Natural killer cell (primary cell): ENCODE results near the gene RPS27L. TPM values are rescaled to one million over a fixed set of nuclear protein-coding genes. Genes with fewer than 3 reads are reported as not detected.
A peak's percentile ranks its signal among the peaks of the same experiment; 100 is the strongest.

ENCODE experiments used
- ATAC-seq, 3 donors: fragments of 150-1000 bp in 2 of 3; fragments of 200-7000 bp in 1 of 3; cut with Tn5 transposase; 1 replicate in 1 of 3; 2 replicates in 2 of 3; pipeline ENCODE4 v1.10.0; 2021; ENCODE audit warnings: mild to moderate bottlenecking in 2 of 3, moderate library complexity in 2 of 3
- DNase-seq, 2 donors: peaks; one replicate each; pipeline versions ENCODE4 v3.0.0 to v3.0.0-alpha.2; 2013 to 2021; ENCODE audit warnings: mixed read lengths in 1 of 2
- H3K27ac ChIP-seq: one replicate; pipeline ENCODE4 v1.5.1; 2013; ENCODE audit warnings: mild to moderate bottlenecking, low read length
- H3K27me3 ChIP-seq: one replicate; pipeline ENCODE4 v1.6.1; 2013; ENCODE audit warnings: low read length; ENCODE audit not compliant: control insufficient read depth, insufficient read depth
- H3K36me3 ChIP-seq: one replicate; pipeline ENCODE4 v1.6.1; 2013; ENCODE audit warnings: low read length; ENCODE audit not compliant: control insufficient read depth, insufficient read depth
- H3K4me1 ChIP-seq: one replicate; pipeline ENCODE4 v1.6.1; 2013; ENCODE audit warnings: low read length; ENCODE audit not compliant: control insufficient read depth, insufficient read depth
- H3K4me3 ChIP-seq: one replicate; pipeline ENCODE4 v1.5.1; 2013; ENCODE audit warnings: low read length
- H3K9me3 ChIP-seq: one replicate; pipeline ENCODE4 v1.6.1; 2013; ENCODE audit warnings: low read length; ENCODE audit not compliant: control insufficient read depth, insufficient read depth
- H3K27ac Mint-ChIP-seq, 2 donors: one replicate each; pipeline ENCODE4 v1.8.0; 2022; ENCODE audit warnings: mild to moderate bottlenecking in 2 of 2, mixed read lengths in 2 of 2, moderate library complexity in 1 of 2
- H3K27me3 Mint-ChIP-seq, 2 donors: one replicate each; pipeline ENCODE4 v1.8.0; 2022; ENCODE audit warnings: low read depth in 2 of 2, mixed read lengths in 2 of 2
- H3K36me3 Mint-ChIP-seq: one replicate; pipeline ENCODE4 v1.8.0; 2022; ENCODE audit warnings: mixed read lengths
- H3K4me1 Mint-ChIP-seq, 2 donors: one replicate each; pipeline ENCODE4 v1.8.0; 2022; ENCODE audit warnings: mixed read lengths in 2 of 2
- H3K4me3 Mint-ChIP-seq: one replicate; pipeline ENCODE4 v1.8.0; 2022; ENCODE audit warnings: mild to moderate bottlenecking, moderate library complexity, mixed read lengths
- H3K9me3 Mint-ChIP-seq, 2 donors: one replicate each; pipeline ENCODE4 v1.8.0; 2022; ENCODE audit warnings: mixed read lengths in 2 of 2
- WGBS: methylation state at CpG from one replicate; pipeline ENCODE4 v1.1.7; 2013; ENCODE audit warnings: missing lambda C conversion rate; ENCODE audit not compliant: insufficient coverage; 5-methylcytosine and 5-hydroxymethylcytosine counted together
- intact Hi-C: fragments of 100-400 bp; cut with micrococcal nuclease; formaldehyde crosslinking; loops from one replicate; pipeline ENCODE4 v1.14.2; 2022
- total RNA-seq, 4 donors: library from RNA; stranded (reverse); fragments of 120-200 nt in 1 of 4; gene quantifications; one replicate each; pipeline versions ENCODE4 v1.2.3 to v1.2.4, GENCODE V29; 2013 to 2022
- TF ChIP-seq, protein P1 (sequence below): fragments of 200-600 bp; IDR thresholded peaks from one replicate; pipeline ENCODE4 v1.8.0; 2022; ENCODE audit warnings: antibody characterized with exemption

The RPS27L gene
- total RNA-seq, 3 donors from 2014 or later (not counting 1 experiment from before 2014, with no cell fraction given): 50.4 to 63.3 (median 52.2) TPM

DNA sequence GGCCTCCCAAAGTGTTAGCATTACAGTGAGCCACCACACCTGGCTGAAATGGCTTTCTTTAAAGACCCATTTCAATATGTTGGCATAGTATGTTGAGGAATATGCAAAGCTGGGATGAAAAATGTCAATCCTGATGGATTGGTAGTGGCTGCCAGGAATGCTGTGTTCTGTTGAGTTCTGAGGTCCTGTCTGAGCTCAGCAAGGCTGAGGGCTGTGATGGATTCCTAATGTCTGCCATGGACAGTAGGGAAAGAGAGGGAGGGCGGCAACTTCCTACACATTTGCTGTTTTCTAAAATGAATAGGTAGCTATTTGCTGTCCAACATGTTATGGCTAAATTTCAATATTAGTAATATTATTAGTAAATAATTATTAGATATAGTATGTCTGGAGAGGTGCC, 40.3 kb upstream of the RPS27L start:
- Histone ChIP-seq H3K9me3 (no peaks in the 10 kb centered on the region), H3K27me3 (no peaks in the 10 kb centered on the region), H3K4me1 (peaks cover 62% of the 10 kb centered on the region), H3K4me3 (no peak overlapping the region), H3K27ac (no peak overlapping the region), H3K36me3 (peaks cover 5% of the 10 kb centered on the region)
- Mint-ChIP-seq H3K4me3 (peak overlapping the region; percentile 37), H3K27ac (peak overlapping the region; percentile 52 to 93), H3K27me3 (no peaks in the 10 kb centered on the region), H3K36me3 (no peaks in the 10 kb centered on the region), H3K4me1 (peaks cover 84 to 93% of the 10 kb centered on the region in 2 donors), H3K9me3 (no peaks in the 10 kb centered on the region)
- no peak for ATAC-seq
- WGBS: no CpG with 5 or more reads among the region's 1 CpG
- intact Hi-C loops: loop anchor here (10.0 kb wide), 2 partner anchors 697 to 897 kb away; partner anchors contain the start of genes CIAO2A and SNX1
- TF ChIP-seq, protein P1, sequence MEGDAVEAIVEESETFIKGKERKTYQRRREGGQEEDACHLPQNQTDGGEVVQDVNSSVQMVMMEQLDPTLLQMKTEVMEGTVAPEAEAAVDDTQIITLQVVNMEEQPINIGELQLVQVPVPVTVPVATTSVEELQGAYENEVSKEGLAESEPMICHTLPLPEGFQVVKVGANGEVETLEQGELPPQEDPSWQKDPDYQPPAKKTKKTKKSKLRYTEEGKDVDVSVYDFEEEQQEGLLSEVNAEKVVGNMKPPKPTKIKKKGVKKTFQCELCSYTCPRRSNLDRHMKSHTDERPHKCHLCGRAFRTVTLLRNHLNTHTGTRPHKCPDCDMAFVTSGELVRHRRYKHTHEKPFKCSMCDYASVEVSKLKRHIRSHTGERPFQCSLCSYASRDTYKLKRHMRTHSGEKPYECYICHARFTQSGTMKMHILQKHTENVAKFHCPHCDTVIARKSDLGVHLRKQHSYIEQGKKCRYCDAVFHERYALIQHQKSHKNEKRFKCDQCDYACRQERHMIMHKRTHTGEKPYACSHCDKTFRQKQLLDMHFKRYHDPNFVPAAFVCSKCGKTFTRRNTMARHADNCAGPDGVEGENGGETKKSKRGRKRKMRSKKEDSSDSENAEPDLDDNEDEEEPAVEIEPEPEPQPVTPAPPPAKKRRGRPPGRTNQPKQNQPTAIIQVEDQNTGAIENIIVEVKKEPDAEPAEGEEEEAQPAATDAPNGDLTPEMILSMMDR: no peak
- DNase-seq: no peak

DNA sequence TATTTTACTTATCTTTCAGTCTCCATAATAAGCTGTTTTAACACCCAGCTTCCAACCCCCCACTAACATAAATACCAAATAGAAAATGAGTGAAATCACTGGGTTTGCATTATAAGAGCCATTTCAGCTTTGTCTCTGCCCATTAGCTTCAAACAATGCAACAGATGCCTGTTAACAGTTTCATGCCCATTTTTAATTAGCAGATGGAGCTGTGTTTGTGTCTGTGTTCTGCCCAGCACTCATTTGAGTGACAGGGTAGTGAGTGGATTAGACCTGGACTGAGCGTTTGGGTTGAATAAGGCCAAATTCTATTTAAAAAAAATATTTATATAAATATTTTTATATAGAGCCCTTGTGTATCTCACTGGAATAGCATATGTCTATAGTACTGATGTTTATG, 39.6 kb upstream of the RPS27L start:
- no CpG with 5 or more reads among the region's 1 CpG for WGBS
- intact Hi-C loops: loop anchor here (10.0 kb wide), 2 partner anchors 698 to 898 kb away; partner anchors contain the start of genes CIAO2A and SNX1
- Histone ChIP-seq H3K36me3 (peaks cover 5% of the 10 kb centered on the region), H3K27ac (no peak overlapping the region), H3K4me1 (peaks cover 64% of the 10 kb centered on the region), H3K27me3 (no peaks in the 10 kb centered on the region), H3K9me3 (no peaks in the 10 kb centered on the region), H3K4me3 (no peak overlapping the region)
- H3K27ac Mint-ChIP-seq: peak overlapping the region; percentile 93 to 99
- H3K27me3 Mint-ChIP-seq: no peaks in the 10 kb centered on the region
- no peaks in the 10 kb centered on the region for H3K36me3 Mint-ChIP-seq
- peak overlapping the region; percentile 97 for H3K4me3 Mint-ChIP-seq
- DNase-seq (no peak), ATAC-seq (no peak)
- TF ChIP-seq, protein P1: no peak
- peaks cover 86 to 94% of the 10 kb centered on the region in 2 donors for H3K4me1 Mint-ChIP-seq
- H3K9me3 Mint-ChIP-seq: no peaks in the 10 kb centered on the region

DNA sequence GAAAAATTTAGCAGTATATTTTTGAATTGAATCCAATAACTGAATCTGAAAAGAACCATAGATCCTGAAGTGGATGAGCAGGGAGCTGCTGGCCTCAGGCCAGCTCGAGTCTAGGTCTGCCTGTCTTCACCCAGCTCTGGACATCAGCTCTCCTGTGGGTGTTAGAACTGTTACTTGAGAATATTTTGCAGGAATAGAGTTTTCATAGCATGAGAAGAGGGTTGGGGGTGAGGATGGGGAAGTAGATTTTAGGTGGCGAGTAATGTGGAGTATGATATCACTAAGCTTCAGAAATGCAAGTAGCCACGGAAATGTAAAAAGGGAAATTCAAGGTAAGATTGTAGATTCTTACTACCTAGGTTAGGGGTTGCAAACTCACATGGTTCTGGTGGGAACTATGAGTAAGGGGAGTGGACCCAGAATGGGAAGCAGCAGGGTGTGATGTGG, 38.3 kb upstream of the RPS27L start:
- 53% methylated on average over 3 of the region's 3 CpGs for WGBS
- Mint-ChIP-seq H3K4me3 (peak overlapping the region; percentile 97), H3K27ac (peak overlapping the region; percentile 93 to 99), H3K4me1 (peaks cover 88 to 97% of the 10 kb centered on the region in 2 donors), H3K9me3 (no peaks in the 10 kb centered on the region), H3K27me3 (no peaks in the 10 kb centered on the region), H3K36me3 (no peaks in the 10 kb centered on the region)
- ATAC-seq (no peak), DNase-seq (no peak)
- intact Hi-C loops: loop anchor here (10.0 kb wide), 2 partner anchors 699 to 899 kb away; partner anchors contain the start of genes CIAO2A and SNX1
- Histone ChIP-seq H3K27me3 (no peaks in the 10 kb centered on the region), H3K4me3 (no peak overlapping the region), H3K27ac (peak overlapping the region; percentile 94), H3K9me3 (no peaks in the 10 kb centered on the region), H3K36me3 (peaks cover 5% of the 10 kb centered on the region), H3K4me1 (peaks cover 53% of the 10 kb centered on the region)
- TF ChIP-seq, protein P1: no peak
